Heart right ventricle (tissue), 16 donors: Measurements from ENCODE around the gene PNPLA6. TPM values are rescaled to one million over a fixed set of nuclear protein-coding genes. Genes with fewer than 3 reads are reported as not detected.

ENCODE experiments used
- ATAC-seq, 8 donors: fragments of 200-7000 bp; cut with Tn5 transposase; one replicate each; pipeline ENCODE4 v1.9.1; 2020; ENCODE audit warnings: mild to moderate bottlenecking in 8 of 8, moderate library complexity in 8 of 8, moderate number of reproducible peaks in 1 of 8
- DNase-seq, 2 donors: peaks; one replicate each; pipeline ENCODE4 v3.0.0-alpha.2; 2020
- H3K27ac ChIP-seq, 10 donors: fragments of 200-600 bp; sonication (generic) in 2 of 10; one replicate each; pipeline versions ENCODE4 v1.5.0 to v1.8.0; 2020 to 2022; ENCODE audit warnings: mild to moderate bottlenecking in 3 of 10
- H3K27me3 ChIP-seq, 7 donors: fragments of 200-600 bp; one replicate each; pipeline ENCODE4 v1.8.0; 2021 to 2022; ENCODE audit warnings: mild to moderate bottlenecking in 2 of 7
- H3K36me3 ChIP-seq, 9 donors: fragments of 200-600 bp; sonication (generic) in 1 of 9; one replicate each; pipeline versions ENCODE4 v1.5.0 to v1.8.0; 2020 to 2022; ENCODE audit warnings: mild to moderate bottlenecking in 2 of 9
- H3K4me1 ChIP-seq, 9 donors: fragments of 200-600 bp; sonication (generic) in 1 of 9; one replicate each; pipeline versions ENCODE4 v1.5.0 to v1.8.0; 2020 to 2022; ENCODE audit warnings: mild to moderate bottlenecking in 4 of 9
- H3K4me3 ChIP-seq, 10 donors: fragments of 200-600 bp; sonication (generic) in 2 of 10; one replicate each; pipeline versions ENCODE4 v1.5.0 to v1.8.0; 2020 to 2022; ENCODE audit warnings: mild to moderate bottlenecking in 7 of 10, moderate library complexity in 2 of 10
- H3K9me3 ChIP-seq, 11 donors: fragments of 200-600 bp in 10 of 11; sonication (generic) in 2 of 11; one replicate each; pipeline versions ENCODE4 v1.5.0 to v1.8.0; 2013 to 2022; ENCODE audit warnings: mild to moderate bottlenecking in 2 of 11, control low read depth in 1 of 11, moderate library complexity in 1 of 11
- CTCF ChIP-seq, 9 donors: fragments of 200-600 bp; sonication (generic) in 2 of 9; IDR thresholded peaks; one replicate each; pipeline versions ENCODE4 v1.5.0 to v1.8.0; 2021 to 2022; ENCODE audit warnings: antibody characterized with exemption in 9 of 9, mild to moderate bottlenecking in 5 of 9, moderate library complexity in 1 of 9
- WGBS, 2 donors: extraction: QIAGEN DNeasy Blood & Tissue Kit; methylation state at CpG; one replicate each; pipeline ENCODE4 v1.1.7; 2013; ENCODE audit warnings: inconsistent platforms in 1 of 2; 5-methylcytosine and 5-hydroxymethylcytosine counted together
- intact Hi-C, 10 donors: fragments of 100-400 bp; cut with DNase I; formaldehyde crosslinking; loops; one replicate each; pipeline versions ENCODE4 v1.11.1 to v1.14.2; 2022
- polyA plus RNA-seq, 2 donors: library from polyadenylated mRNA; stranded (reverse); fragments of 200-250 nt; gene quantifications; one replicate each; pipeline ENCODE4 v1.2.3, GENCODE V29; 2013
- total RNA-seq, 10 donors: library from RNA; stranded (reverse); fragmentation: NEBNext Ultra II Directional in 3 of 10; extraction: Animal tissue kit (Norgen Biotek cat#: 25700) in 3 of 10; gene quantifications; one replicate each; pipeline versions ENCODE4 v1.2.1 to v1.2.4, GENCODE V29; 2021 to 2023
- donor health status: Arrhythmogenic right ventricular cardiomyopathy.
- donor health status: ischemic (EF 13 %, LVEDD 7.1; RV severe dilation, severe dysfunction).
- donor health status: healthy with polysubstance abuse.
- donor health status: DM: no; HTN: yes; CAD: no.
- donor health status: DM: no; HTN: no; CAD: no.
- donor health status: ischemic (EF 25% LVEDD 6.9; RV normal size, moderate dysfunction).
- donor health status: ischemic (EF 25% LVEDD 5.7; RV mildly dilated, moderate dysfunction).
- donor health status: healthy.
- donor health status: DM: yes; HTN: yes; CAD: no.
- donor health status: Ischemic cardiomyopathy.
- donor health status: ischemic (EF 35%, LVEDD 5.7; RV mildly dilated, moderate dysfunction).
- donor health status: nonischemic (EF 11% LVEDD 7.7; RV severe dilation, severe dysfunction).
- donor health status: DM: yes; HTN: yes; CAD: no.
- donor health status: PGD.
- donor health status: ischemic (EF 29% LVEDD 5.4; RV normal size, mild dysfunction).
- donor health status: nonischemic (EF 23%, LVEDD 6.1; RV moderate dilation, normal function).

The PNPLA6 gene
- total and polyA plus RNA-seq, 12 donors, result 33.9 to 73.8 (median 41.6) TPM

DNA sequence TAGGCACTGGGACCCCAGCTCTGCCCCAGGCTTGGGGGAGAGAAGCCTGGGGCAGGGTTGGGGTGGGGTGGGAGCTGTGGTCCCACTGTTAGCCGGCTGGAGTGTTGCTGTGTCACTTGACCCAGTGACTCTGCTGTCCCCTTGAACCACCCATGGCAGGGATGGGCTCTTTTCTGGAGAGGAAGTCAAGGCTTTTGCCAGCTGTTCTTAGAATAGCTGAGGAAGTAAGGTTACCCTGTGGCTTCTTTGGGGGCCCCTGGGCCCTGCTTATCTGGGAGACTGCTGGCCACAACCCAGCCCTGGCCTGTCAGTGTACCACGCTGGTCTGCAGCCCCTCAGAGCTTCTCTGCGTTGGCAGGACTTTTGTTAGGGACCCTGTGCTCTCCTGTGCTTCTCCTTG lies 9.1 kb downstream of the PNPLA6 start:
- H3K9me3 ChIP-seq, result no peaks in the 10 kb centered on the region
- WGBS, 2 donors, result 82 to 90% methylated on average over 3 of the region's 3 CpGs
- ATAC-seq, result peak in 7 of 8 donors; percentile 24 to 53 (median 36)
- peak overlapping the region in 3 of 10 donors; percentile 26 to 88 (median 39) for H3K27ac ChIP-seq
- H3K27me3 ChIP-seq, result no peaks in the 10 kb centered on the region
- no peak for DNase-seq
- TF ChIP-seq CTCF (IDR thresholded peaks at IDR 0.05), result no peak
- H3K4me1 ChIP-seq, result peaks cover 0 to 43% (median 0%) of the 10 kb centered on the region in 9 donors
- peaks cover 0 to 74% (median 36%) of the 10 kb centered on the region in 9 donors for H3K36me3 ChIP-seq
- intact Hi-C loops, result no loop called here
- H3K4me3 ChIP-seq, result no peak overlapping the region

DNA sequence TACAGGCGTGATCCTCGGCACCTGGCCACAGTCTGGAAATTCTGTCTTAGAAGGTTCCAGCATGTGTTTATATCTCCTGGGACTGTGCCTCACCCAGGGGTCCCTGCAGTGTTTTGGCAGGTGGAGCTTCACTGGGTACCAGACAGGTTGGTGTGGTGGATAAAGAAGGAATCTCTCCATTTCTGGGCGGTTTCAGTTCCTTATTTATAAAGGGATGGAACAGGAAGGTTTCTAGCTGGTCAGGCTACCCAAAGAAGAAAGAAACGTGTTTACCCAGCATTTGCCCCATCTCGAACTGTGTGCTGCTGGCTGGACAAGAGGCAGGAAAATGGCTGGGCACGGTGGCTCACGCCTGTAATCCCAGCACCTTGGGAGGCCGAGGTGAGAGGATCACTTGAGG lies 9.8 kb downstream of the PNPLA6 start:
- peaks cover 0 to 72% (median 36%) of the 10 kb centered on the region in 9 donors for H3K36me3 ChIP-seq

GRCh38 chr19:7545904-7546303 lies 10.4 kb downstream of the PNPLA6 start:
- WGBS, 2 donors, result 79 to 83% methylated on average over 1 of the region's 1 CpG
- ATAC-seq, result no peak
- Histone ChIP-seq H3K27me3 (no peaks in the 10 kb centered on the region), H3K27ac (peak overlapping the region in 1 of 10 donors; percentile 88), H3K9me3 (no peaks in the 10 kb centered on the region), H3K36me3 (peaks cover 0 to 72% (median 35%) of the 10 kb centered on the region in 9 donors), H3K4me1 (peaks cover 0 to 43% (median 0%) of the 10 kb centered on the region in 9 donors), H3K4me3 (no peak overlapping the region)
- no peak for TF ChIP-seq CTCF (IDR thresholded peaks at IDR 0.05)
- no peak for DNase-seq
- intact Hi-C loops, result no loop called here

More for the DNA sequence above, 9.8 kb downstream of the PNPLA6 start:
- peaks cover 0 to 43% (median 0%) of the 10 kb centered on the region in 9 donors for H3K4me1 ChIP-seq
- whole genome bisulfite sequencing, 2 donors, result 88 to 92% methylated on average over 8 of the region's 8 CpGs
- ATAC-seq, result no peak
- DNase-seq, result no peak
- TF ChIP-seq CTCF (IDR thresholded peaks at IDR 0.05), result no peak
- no peaks in the 10 kb centered on the region for H3K9me3 ChIP-seq
- H3K4me3 ChIP-seq, result no peak overlapping the region
- intact Hi-C loops, result no loop called here
- H3K27me3 ChIP-seq, result no peaks in the 10 kb centered on the region
- peak overlapping the region in 1 of 10 donors; percentile 88 for H3K27ac ChIP-seq

GRCh38 chr19:7547159-7547558 lies 11.6 kb downstream of the PNPLA6 start:
- H3K27ac ChIP-seq, result peak overlapping the region in 1 of 10 donors; percentile 88
- 91 to 92% methylated on average over 3 of the region's 3 CpGs for WGBS, 2 donors
- intact Hi-C loops, result no loop called here
- H3K36me3 ChIP-seq, result peaks cover 0 to 71% (median 23%) of the 10 kb centered on the region in 9 donors
- no peaks in the 10 kb centered on the region for H3K27me3 ChIP-seq
- H3K4me1 ChIP-seq, result peaks cover 0 to 43% (median 0%) of the 10 kb centered on the region in 9 donors
- no peak for ATAC-seq
- no peak for DNase-seq
- no peak for TF ChIP-seq CTCF (IDR thresholded peaks at IDR 0.05)
- no peak overlapping the region for H3K4me3 ChIP-seq
- no peaks in the 10 kb centered on the region for H3K9me3 ChIP-seq
